Fibroblast of lung (primary cell): ENCODE data around the gene CBLC. TPM values are rescaled to one million over a fixed set of nuclear protein-coding genes. Genes with fewer than 3 reads are reported as not detected.

Source experiments
- DNase-seq, 2 donors: peaks; one replicate each; pipeline versions ENCODE4 v3.0.0 to v3.0.0-alpha.2; 2010; ENCODE audit warnings: low read depth in 2 of 2
- H2AFZ ChIP-seq: 2 replicates; pipeline ENCODE4 v1.5.1; 2012; ENCODE audit warnings: low read length, control low read depth, inconsistent platforms
- H3K27ac ChIP-seq: 2 replicates; pipeline ENCODE4 v1.5.1; 2011; ENCODE audit warnings: low read length, control low read depth; ENCODE audit not compliant: insufficient read depth
- H3K27me3 ChIP-seq: 2 replicates; pipeline ENCODE4 v1.5.1; 2011; ENCODE audit warnings: mild to moderate bottlenecking, low read length; ENCODE audit not compliant: control insufficient read depth, insufficient read depth
- H3K36me3 ChIP-seq: 2 replicates; pipeline ENCODE4 v1.5.1; 2011; ENCODE audit warnings: low read length; ENCODE audit not compliant: control insufficient read depth, insufficient read depth
- H3K4me1 ChIP-seq: 2 replicates; pipeline ENCODE4 v1.5.1; 2011; ENCODE audit warnings: low read length; ENCODE audit not compliant: control insufficient read depth, insufficient read depth; ENCODE audit errors: extremely low read depth
- H3K4me2 ChIP-seq: 2 replicates; pipeline ENCODE4 v1.5.1; 2011; ENCODE audit warnings: low read length, control low read depth; ENCODE audit not compliant: insufficient read depth; ENCODE audit errors: extremely low read depth
- H3K4me3 ChIP-seq, 4 experiments: fragments of 200-600 bp in 1 of 4; sonication (generic) in 1 of 4; replicated peaks in 1 of 4; 2 replicates each; pipeline ENCODE4 v1.5.1; 2011 to 2016; ENCODE audit warnings: low read length in 4 of 4, low read depth in 3 of 4, mild to moderate bottlenecking in 3 of 4, control low read depth in 2 of 4, inconsistent platforms in 1 of 4, mixed read lengths in 1 of 4; ENCODE audit not compliant: insufficient read depth in 1 of 4; ENCODE audit errors: control extremely low read depth in 1 of 4
- H3K79me2 ChIP-seq: 2 replicates; pipeline ENCODE4 v1.5.1; 2012; ENCODE audit warnings: mild to moderate bottlenecking, low read length, inconsistent platforms; ENCODE audit not compliant: control insufficient read depth, insufficient read depth
- H3K9ac ChIP-seq: 2 replicates; pipeline ENCODE4 v1.5.1; 2011; ENCODE audit warnings: mild to moderate bottlenecking, low read length, control low read depth; ENCODE audit not compliant: insufficient read depth
- H3K9me3 ChIP-seq: 2 replicates; pipeline ENCODE4 v1.5.1; 2012; ENCODE audit warnings: low read depth, low read length; ENCODE audit not compliant: control insufficient read depth, insufficient read depth
- H4K20me1 ChIP-seq: 2 replicates; pipeline ENCODE4 v1.5.1; 2011; ENCODE audit warnings: low read length; ENCODE audit not compliant: control insufficient read depth, insufficient read depth; ENCODE audit errors: extremely low read depth
- CTCF ChIP-seq, 2 donors: IDR thresholded peaks in 1 of 2; conservative IDR thresholded peaks in 1 of 2; 1 replicate in 1 of 2; 2 replicates in 1 of 2; pipeline ENCODE4 v1.5.1; 2011 to 2012; ENCODE audit warnings: low read length in 2 of 2, control low read depth in 1 of 2, inconsistent platforms in 1 of 2, low read depth in 1 of 2, mild to moderate bottlenecking in 1 of 2
- EZH2 ChIP-seq: IDR thresholded peaks from 2 replicates; pipeline ENCODE4 v1.5.1; 2012; ENCODE audit warnings: low read length, control low read depth, mild to moderate bottlenecking; ENCODE audit errors: missing control alignments
- polyA plus RNA-seq, 2 donors: library from polyadenylated mRNA; depleted of rRNA in 1 of 2; stranded (reverse) in 1 of 2; unstranded in 1 of 2; fragments of >200 nt; gene quantifications; 2 replicates each; pipeline ENCODE4 v1.2.1, GENCODE V29; 2011 to 2012; ENCODE audit warnings: missing spikeins in 1 of 2
- total RNA-seq: library from RNA; depleted of rRNA; stranded (reverse); fragments of >200 nt; gene quantifications from 2 replicates; pipeline ENCODE4 v1.2.1, GENCODE V29; 2014

CBLC gene
- total and polyA plus RNA-seq, 2 donors (not counting 1 experiment from before 2014, with no cell fraction given) = 0.33 TPM; not detected in 1

- Histone ChIP-seq H3K36me3 (no peaks in the 10 kb centered on the region), H3K4me1 (no peaks in the 10 kb centered on the region), H4K20me1 (no peaks in the 10 kb centered on the region), H3K4me2 (no peak overlapping the region), H3K27ac (no peak overlapping the region), H3K9ac (no peak overlapping the region), H2AFZ (no peak overlapping the region), H3K79me2 (no peaks in the 10 kb centered on the region), H3K27me3 (no peaks in the 10 kb centered on the region), H3K9me3 (no peaks in the 10 kb centered on the region), H3K4me3 (no peak overlapping the region)
- TF ChIP-seq CTCF (conservative IDR thresholded peaks at IDR 0.05 in 1 of 2, IDR thresholded peaks at IDR 0.05 in 1 of 2; ENCODE audit: low read depth in 1 of 2, low read length in 2 of 2) (no peak), EZH2 (no peak)
- DNase-seq = no peak
Observed at GRCh38 chr19:44734357-44734756, 43.3 kb upstream of the CBLC start.

GRCh38 chr19:44735011-44735410 is 42.7 kb upstream of the CBLC start:
- no peaks in the 10 kb centered on the region for H3K79me2 ChIP-seq
- no peaks in the 10 kb centered on the region for H3K9me3 ChIP-seq
- TF ChIP-seq CTCF (conservative IDR thresholded peaks at IDR 0.05 in 1 of 2, IDR thresholded peaks at IDR 0.05 in 1 of 2; ENCODE audit: low read depth in 1 of 2, low read length in 2 of 2) (no peak), EZH2 (no peak)
- no peak overlapping the region for H3K4me3 ChIP-seq
- H2AFZ ChIP-seq = no peak overlapping the region
- H3K27ac ChIP-seq = no peak overlapping the region
- no peaks in the 10 kb centered on the region for H3K4me1 ChIP-seq
- no peak overlapping the region for H3K4me2 ChIP-seq
- no peak overlapping the region for H3K9ac ChIP-seq
- DNase-seq = peak in 1 of 2 donors; percentile 45
- H3K36me3 ChIP-seq = no peaks in the 10 kb centered on the region
- H3K27me3 ChIP-seq = no peaks in the 10 kb centered on the region
- no peaks in the 10 kb centered on the region for H4K20me1 ChIP-seq

- H3K4me2 ChIP-seq = no peak overlapping the region
- H3K9ac ChIP-seq = no peak overlapping the region
- H2AFZ ChIP-seq = no peak overlapping the region
- peak in 1 of 2 donors; percentile 84 for DNase-seq
- no peaks in the 10 kb centered on the region for H3K27me3 ChIP-seq
- H3K9me3 ChIP-seq = no peaks in the 10 kb centered on the region
- no peaks in the 10 kb centered on the region for H3K79me2 ChIP-seq
- H3K36me3 ChIP-seq = no peaks in the 10 kb centered on the region
- peaks cover 3% of the 10 kb centered on the region for H3K4me1 ChIP-seq
- H3K27ac ChIP-seq = no peak overlapping the region
- TF ChIP-seq CTCF (conservative IDR thresholded peaks at IDR 0.05 in 1 of 2, IDR thresholded peaks at IDR 0.05 in 1 of 2; ENCODE audit: low read depth in 1 of 2, low read length in 2 of 2) = no peak
- no peak for TF ChIP-seq EZH2
- no peak overlapping the region for H3K4me3 ChIP-seq
- H4K20me1 ChIP-seq = no peaks in the 10 kb centered on the region
Observed at GRCh38 chr19:44737238-44738071, 40.2 kb upstream of the CBLC start.
